LNCaP clone FGC (cell line): Measurements from ENCODE around the gene LASP1.

ENCODE experiments used
- DNase-seq: peaks from one replicate; pipeline ENCODE4 v3.0.0-alpha.2; 2011; ENCODE audit warnings: low read depth
- H3K4me3 ChIP-seq: 2 replicates; pipeline ENCODE4 v1.5.1; 2011; ENCODE audit warnings: mild to moderate bottlenecking, low read depth, low read length, control low read depth
- TF ChIP-seq, protein P1 (sequence below): IDR thresholded peaks from 2 replicates; pipeline ENCODE4 v1.5.1; 2012; ENCODE audit warnings: mild to moderate bottlenecking; ENCODE audit not compliant: control insufficient read depth, insufficient read depth; ENCODE audit errors: extremely low read depth

Gene LASP1

DNA sequence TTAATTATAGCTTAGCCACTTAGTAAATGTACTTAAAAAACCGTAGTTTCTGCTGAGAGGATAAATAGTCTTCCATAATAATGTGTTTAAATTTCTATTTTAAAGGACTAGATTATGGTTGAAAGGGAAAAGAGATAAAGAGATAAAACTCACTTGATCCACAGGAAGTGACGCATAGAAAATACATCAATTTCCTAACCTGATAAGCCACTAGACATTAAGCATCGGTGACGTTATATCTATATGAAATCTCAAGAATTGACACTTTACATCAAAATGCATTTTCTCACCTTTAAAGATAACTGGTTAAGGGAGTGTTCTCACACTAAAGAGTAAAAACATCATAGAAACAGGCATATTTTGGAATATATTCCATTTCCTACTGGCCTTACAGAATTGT lies 91.6 kb downstream of the LASP1 start:
- no peak for DNase-seq
- TF ChIP-seq, protein P1, sequence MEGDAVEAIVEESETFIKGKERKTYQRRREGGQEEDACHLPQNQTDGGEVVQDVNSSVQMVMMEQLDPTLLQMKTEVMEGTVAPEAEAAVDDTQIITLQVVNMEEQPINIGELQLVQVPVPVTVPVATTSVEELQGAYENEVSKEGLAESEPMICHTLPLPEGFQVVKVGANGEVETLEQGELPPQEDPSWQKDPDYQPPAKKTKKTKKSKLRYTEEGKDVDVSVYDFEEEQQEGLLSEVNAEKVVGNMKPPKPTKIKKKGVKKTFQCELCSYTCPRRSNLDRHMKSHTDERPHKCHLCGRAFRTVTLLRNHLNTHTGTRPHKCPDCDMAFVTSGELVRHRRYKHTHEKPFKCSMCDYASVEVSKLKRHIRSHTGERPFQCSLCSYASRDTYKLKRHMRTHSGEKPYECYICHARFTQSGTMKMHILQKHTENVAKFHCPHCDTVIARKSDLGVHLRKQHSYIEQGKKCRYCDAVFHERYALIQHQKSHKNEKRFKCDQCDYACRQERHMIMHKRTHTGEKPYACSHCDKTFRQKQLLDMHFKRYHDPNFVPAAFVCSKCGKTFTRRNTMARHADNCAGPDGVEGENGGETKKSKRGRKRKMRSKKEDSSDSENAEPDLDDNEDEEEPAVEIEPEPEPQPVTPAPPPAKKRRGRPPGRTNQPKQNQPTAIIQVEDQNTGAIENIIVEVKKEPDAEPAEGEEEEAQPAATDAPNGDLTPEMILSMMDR: no peak
- H3K4me3 ChIP-seq: no peak overlapping the region

DNA sequence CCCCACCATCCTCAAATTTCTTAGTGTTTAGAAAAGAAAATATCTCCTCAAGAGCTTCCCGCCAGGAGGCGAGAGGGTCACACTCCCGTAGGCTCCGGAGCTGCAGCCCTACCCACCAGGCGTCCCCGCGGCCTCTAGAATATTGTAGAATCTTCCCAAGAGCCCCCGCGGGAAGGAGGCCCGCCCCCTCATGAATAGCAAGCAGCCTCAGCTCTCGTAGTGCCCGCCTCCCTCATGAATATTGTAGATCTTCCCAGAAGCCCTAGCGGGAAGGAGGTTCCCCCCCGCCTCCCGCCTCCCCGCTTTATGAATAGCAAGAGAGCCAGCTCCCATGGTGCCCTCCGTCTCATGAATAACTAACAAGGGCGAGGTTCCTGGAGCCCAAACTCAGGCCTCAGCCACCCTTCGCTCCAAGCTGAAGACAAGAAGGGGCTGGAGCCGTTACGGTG lies 97.5 kb downstream of the LASP1 start, which contains the start of gene FBXO47:
TSS of gene FBXO47 (minus strand) at position 114 of the 449 bp plus-strand sequence. CDS start 4,378 bp downstream, outside the sequence.
- TF ChIP-seq, protein P1: no peak
- no peak for DNase-seq
- no peak within 1 kb of the TSS for H3K4me3 ChIP-seq

DNA sequence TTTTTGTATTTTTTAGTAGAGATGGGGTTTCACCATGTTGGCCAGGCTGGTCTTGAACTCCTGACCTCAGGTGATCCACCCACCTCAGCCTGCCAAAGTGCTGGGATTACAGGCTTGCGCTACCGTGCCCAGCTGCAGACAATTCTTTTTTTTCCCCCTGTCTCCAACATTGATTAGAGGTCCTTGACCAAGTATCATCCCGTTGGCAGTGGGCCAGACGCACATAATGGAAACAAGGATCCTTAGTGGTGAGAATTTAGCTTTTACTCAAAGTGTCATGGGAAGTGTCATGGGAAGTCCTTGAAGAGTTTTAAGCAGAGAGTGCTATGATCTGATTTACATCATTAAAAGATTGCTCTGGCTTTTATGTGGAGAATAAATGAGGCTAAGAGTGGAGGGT lies 99.4 kb downstream of the LASP1 start:
- TF ChIP-seq, protein P1: no peak
- DNase-seq: no peak
- no peak overlapping the region for H3K4me3 ChIP-seq

DNA sequence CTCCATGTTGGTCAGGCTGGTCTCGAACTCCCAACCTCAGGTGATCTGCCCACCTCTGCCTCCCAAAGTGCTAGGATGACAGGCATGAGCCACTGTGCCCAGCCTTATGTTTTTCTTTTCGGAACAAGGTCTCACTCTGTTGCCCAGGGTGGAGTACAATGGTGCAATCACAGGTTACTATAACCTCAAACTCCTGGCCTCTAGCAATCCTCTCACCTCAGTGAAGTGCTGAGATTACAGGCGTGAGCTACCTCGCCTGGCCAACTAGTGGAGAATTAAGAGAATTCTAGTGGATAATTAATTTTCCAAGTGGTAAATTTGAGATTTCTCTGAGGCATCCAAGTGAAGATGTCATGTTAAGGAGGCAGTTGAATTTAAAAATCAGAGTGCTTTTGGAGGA lies 100.3 kb downstream of the LASP1 start:
- TF ChIP-seq, protein P1: no peak
- H3K4me3 ChIP-seq: no peak overlapping the region
- DNase-seq: no peak

DNA sequence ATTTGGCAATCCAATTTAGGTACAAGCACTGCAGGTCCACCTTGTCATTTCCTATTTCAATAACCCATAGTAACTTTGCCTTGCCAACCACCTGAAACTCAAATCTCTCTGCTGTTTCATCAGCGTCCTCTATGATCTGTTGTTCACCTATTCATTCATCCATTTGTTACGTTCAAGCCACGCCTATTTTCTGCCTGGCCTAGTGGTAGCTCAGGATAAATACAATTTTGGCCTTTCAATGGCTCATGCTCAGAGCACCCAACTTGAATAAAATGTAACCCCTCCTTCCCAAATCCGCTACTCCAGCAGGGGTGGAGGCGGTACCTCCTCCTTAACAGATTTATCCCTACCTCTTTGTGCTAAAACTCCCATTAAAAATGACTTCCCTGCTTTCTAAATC lies 100.9 kb downstream of the LASP1 start:
- TF ChIP-seq, protein P1: no peak
- H3K4me3 ChIP-seq: no peak overlapping the region
- no peak for DNase-seq
